Loucy (cell line): ENCODE measurements around the gene SUMO1.

Experiments used
- H2AFZ ChIP-seq: fragments of 200-600 bp; sonication (generic); 2 replicates; pipeline ENCODE4 v1.6.0; 2016; ENCODE audit warnings: antibody characterized with exemption, mild to moderate bottlenecking, low read length, moderate library complexity
- H3F3A ChIP-seq: fragments of 200-600 bp; 2 replicates; pipeline ENCODE4 v1.6.0; 2016; ENCODE audit warnings: antibody characterized with exemption, low read depth, mild to moderate bottlenecking
- H3K27me3 ChIP-seq: fragments of 200-600 bp; sonication (generic); 2 replicates; pipeline ENCODE4 v1.6.1; 2014; ENCODE audit warnings: low read length, mild to moderate bottlenecking; ENCODE audit not compliant: insufficient read depth, poor library complexity, severe bottlenecking
- H3K36me3 ChIP-seq: fragments of 200-600 bp; sonication (generic); 2 replicates; pipeline ENCODE4 v1.6.1; 2016; ENCODE audit warnings: low read length; ENCODE audit not compliant: insufficient read depth
- H3K4me1 ChIP-seq: fragments of 200-600 bp; sonication (generic); 2 replicates; pipeline ENCODE4 v1.5.1; 2014; ENCODE audit warnings: low read length, mild to moderate bottlenecking; ENCODE audit not compliant: insufficient read depth, poor library complexity, severe bottlenecking
- H3K4me2 ChIP-seq: fragments of 200-600 bp; sonication (generic); 2 replicates; pipeline ENCODE4 v1.6.0; 2014; ENCODE audit warnings: antibody characterized with exemption, low read length, low read depth, mild to moderate bottlenecking; ENCODE audit not compliant: poor library complexity, severe bottlenecking
- H3K4me3 ChIP-seq: fragments of 200-600 bp; sonication (generic); 2 replicates; pipeline ENCODE4 v1.5.1; 2014; ENCODE audit warnings: low read length, mild to moderate bottlenecking, mixed read lengths; ENCODE audit not compliant: poor library complexity, severe bottlenecking
- H3K79me2 ChIP-seq: fragments of 200-600 bp; sonication (generic); 2 replicates; pipeline ENCODE4 v1.6.1; 2014; ENCODE audit warnings: low read length; ENCODE audit not compliant: insufficient read depth
- H3K9ac ChIP-seq: fragments of 200-600 bp; sonication (generic); 2 replicates; pipeline ENCODE4 v1.6.0; 2014; ENCODE audit warnings: mild to moderate bottlenecking, low read depth, low read length, moderate library complexity; ENCODE audit not compliant: poor library complexity, severe bottlenecking
- H3K9me2 ChIP-seq: fragments of 200-600 bp; sonication (generic); replicated peaks from 2 replicates; pipeline ENCODE4 v1.6.1; 2016; ENCODE audit warnings: low read depth, low read length, mixed read lengths
- H3K9me3 ChIP-seq: fragments of 200-600 bp; sonication (generic); 2 replicates; pipeline ENCODE4 v1.6.1; 2014; ENCODE audit warnings: mild to moderate bottlenecking, antibody characterized with exemption, low read length, low read depth; ENCODE audit not compliant: insufficient read depth
- H4K20me1 ChIP-seq: fragments of 200-600 bp; sonication (generic); 2 replicates; pipeline ENCODE4 v1.6.0; 2014; ENCODE audit warnings: antibody characterized with exemption, low read length, mild to moderate bottlenecking; ENCODE audit not compliant: insufficient read depth, poor library complexity, severe bottlenecking
- EZH2phosphoT487 ChIP-seq: fragments of 200-600 bp; IDR thresholded peaks from 2 replicates; pipeline ENCODE4 v1.6.1; 2018; ENCODE audit warnings: antibody characterized with exemption, mild to moderate bottlenecking, moderate library complexity, borderline replicate concordance
- TF ChIP-seq, protein P1 (sequence below): fragments of 200-600 bp; sonication (generic); conservative IDR thresholded peaks from 2 replicates; pipeline ENCODE4 v1.5.1; 2014; ENCODE audit warnings: mild to moderate bottlenecking, antibody characterized with exemption, low read length

SUMO1 gene

GRCh38 chr2:202169832-202170424 lies 68.5 kb downstream of the SUMO1 start:
- TF ChIP-seq, protein P1, sequence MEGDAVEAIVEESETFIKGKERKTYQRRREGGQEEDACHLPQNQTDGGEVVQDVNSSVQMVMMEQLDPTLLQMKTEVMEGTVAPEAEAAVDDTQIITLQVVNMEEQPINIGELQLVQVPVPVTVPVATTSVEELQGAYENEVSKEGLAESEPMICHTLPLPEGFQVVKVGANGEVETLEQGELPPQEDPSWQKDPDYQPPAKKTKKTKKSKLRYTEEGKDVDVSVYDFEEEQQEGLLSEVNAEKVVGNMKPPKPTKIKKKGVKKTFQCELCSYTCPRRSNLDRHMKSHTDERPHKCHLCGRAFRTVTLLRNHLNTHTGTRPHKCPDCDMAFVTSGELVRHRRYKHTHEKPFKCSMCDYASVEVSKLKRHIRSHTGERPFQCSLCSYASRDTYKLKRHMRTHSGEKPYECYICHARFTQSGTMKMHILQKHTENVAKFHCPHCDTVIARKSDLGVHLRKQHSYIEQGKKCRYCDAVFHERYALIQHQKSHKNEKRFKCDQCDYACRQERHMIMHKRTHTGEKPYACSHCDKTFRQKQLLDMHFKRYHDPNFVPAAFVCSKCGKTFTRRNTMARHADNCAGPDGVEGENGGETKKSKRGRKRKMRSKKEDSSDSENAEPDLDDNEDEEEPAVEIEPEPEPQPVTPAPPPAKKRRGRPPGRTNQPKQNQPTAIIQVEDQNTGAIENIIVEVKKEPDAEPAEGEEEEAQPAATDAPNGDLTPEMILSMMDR, result no peak
- no peak for TF ChIP-seq EZH2phosphoT487
- no peaks in the 10 kb centered on the region for H3K36me3 ChIP-seq
- H4K20me1 ChIP-seq, result no peaks in the 10 kb centered on the region
- no peaks in the 10 kb centered on the region for H3K9me3 ChIP-seq
- no peaks in the 10 kb centered on the region for H3K9me2 ChIP-seq
- no peaks in the 10 kb centered on the region for H3K27me3 ChIP-seq
- H3K4me2 ChIP-seq, result no peak overlapping the region
- H3K4me1 ChIP-seq, result no peaks in the 10 kb centered on the region
- no peaks in the 10 kb centered on the region for H3K79me2 ChIP-seq
- H3K9ac ChIP-seq, result no peak overlapping the region
- H2AFZ ChIP-seq, result no peak overlapping the region
- no peaks in the 10 kb centered on the region for H3F3A ChIP-seq
- H3K4me3 ChIP-seq, result no peak overlapping the region

- Histone ChIP-seq H3K4me2 (no peak overlapping the region), H3K9me2 (no peaks in the 10 kb centered on the region), H3K79me2 (no peaks in the 10 kb centered on the region), H3K9ac (no peak overlapping the region), H3K4me1 (no peaks in the 10 kb centered on the region), H2AFZ (no peak overlapping the region), H3K36me3 (no peaks in the 10 kb centered on the region), H3K27me3 (no peaks in the 10 kb centered on the region), H3F3A (no peaks in the 10 kb centered on the region), H3K9me3 (no peaks in the 10 kb centered on the region), H4K20me1 (no peaks in the 10 kb centered on the region), H3K4me3 (no peak overlapping the region)
- TF ChIP-seq EZH2phosphoT487, result no peak
- TF ChIP-seq, protein P1, result no peak
Measured at GRCh38 chr2:202169131-202169530, 69.3 kb downstream of the SUMO1 start.

DNA sequence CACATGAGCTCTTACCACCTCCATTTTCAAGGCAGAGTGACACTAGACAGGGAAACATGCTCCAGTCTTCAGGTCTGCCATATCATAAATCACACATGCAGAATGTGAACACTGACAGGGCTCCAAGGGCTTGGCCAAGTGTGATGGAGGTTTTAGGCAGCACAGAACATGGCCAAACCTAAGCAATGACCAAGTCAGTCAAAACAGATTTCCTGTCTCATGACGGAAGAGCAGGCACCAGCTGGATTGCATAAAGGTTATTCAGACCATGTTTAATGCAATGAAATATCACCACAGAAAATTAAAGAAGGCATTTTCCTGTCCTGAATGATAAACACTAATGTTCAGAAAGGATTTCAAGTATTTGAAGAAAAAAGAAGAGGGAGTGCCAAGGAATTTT lies 72.5 kb downstream of the SUMO1 start:
- Histone ChIP-seq H3K4me2 (no peak overlapping the region), H3K4me3 (no peak overlapping the region), H3K9me3 (no peaks in the 10 kb centered on the region), H4K20me1 (no peaks in the 10 kb centered on the region), H3K9me2 (no peaks in the 10 kb centered on the region), H3K27me3 (no peaks in the 10 kb centered on the region), H3K9ac (no peak overlapping the region), H3K36me3 (no peaks in the 10 kb centered on the region), H3K4me1 (no peaks in the 10 kb centered on the region), H3K79me2 (no peaks in the 10 kb centered on the region), H3F3A (no peaks in the 10 kb centered on the region), H2AFZ (no peak overlapping the region)
- TF ChIP-seq, protein P1, result no peak
- TF ChIP-seq EZH2phosphoT487, result no peak
